ENCODE results near the gene PGAM2. TPM values are rescaled to one million over a fixed set of nuclear protein-coding genes. Genes with fewer than 3 reads are reported as not detected.

Gene PGAM2
- total RNA-seq, 1 experiment from 2014 or later = 9.7 TPM

DNA sequence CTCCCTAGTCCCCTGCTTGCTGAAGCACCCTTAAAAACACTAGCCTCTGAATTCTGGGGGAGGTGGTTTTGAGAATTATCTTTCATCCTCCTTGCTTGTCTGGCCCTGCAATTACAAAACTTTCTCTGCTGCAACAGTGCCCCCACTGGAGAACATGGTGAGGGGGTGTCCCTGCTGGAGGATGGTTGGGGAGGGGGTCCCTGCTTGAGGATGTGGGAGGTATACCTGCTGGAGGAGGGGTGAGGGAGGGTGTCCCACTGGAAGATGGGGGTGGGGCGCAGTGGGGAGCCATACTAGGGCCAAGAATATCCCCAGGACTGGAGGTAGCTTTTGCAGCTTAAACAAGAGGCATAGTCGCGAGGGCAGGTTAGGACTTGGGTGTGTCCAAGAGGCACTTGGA, 20.2 kb upstream of the PGAM2 start:
- Histone ChIP-seq H4K20me1 (ENCODE audit: insufficient read depth) (no peaks in the 10 kb centered on the region), H3K4me3 (no peak overlapping the region), H3K27ac (no peak overlapping the region), H2AFZ (no peak overlapping the region), H3K4me2 (no peak overlapping the region), H3K9me2 (ENCODE audit: insufficient read depth) (no peaks in the 10 kb centered on the region), H3K4me1 (replicated peaks; ENCODE audit: insufficient read depth) (peaks cover 20% of the 10 kb centered on the region), H3K79me2 (ENCODE audit: low read depth) (peaks cover 13% of the 10 kb centered on the region), H3K36me3 (ENCODE audit: low read depth) (peaks cover 2% of the 10 kb centered on the region; the same call in 1 of the 2 replicates), H3K27me3 (ENCODE audit: insufficient read depth, low read depth) (no peaks in the 10 kb centered on the region), H3K9me3 (ENCODE audit: insufficient read depth, low read depth) (no peaks in the 10 kb centered on the region), H3F3A (ENCODE audit: insufficient read depth, low read depth) (peaks cover 14% of the 10 kb centered on the region; the same call in 1 of the 2 replicates)
- TF ChIP-seq, protein P1, sequence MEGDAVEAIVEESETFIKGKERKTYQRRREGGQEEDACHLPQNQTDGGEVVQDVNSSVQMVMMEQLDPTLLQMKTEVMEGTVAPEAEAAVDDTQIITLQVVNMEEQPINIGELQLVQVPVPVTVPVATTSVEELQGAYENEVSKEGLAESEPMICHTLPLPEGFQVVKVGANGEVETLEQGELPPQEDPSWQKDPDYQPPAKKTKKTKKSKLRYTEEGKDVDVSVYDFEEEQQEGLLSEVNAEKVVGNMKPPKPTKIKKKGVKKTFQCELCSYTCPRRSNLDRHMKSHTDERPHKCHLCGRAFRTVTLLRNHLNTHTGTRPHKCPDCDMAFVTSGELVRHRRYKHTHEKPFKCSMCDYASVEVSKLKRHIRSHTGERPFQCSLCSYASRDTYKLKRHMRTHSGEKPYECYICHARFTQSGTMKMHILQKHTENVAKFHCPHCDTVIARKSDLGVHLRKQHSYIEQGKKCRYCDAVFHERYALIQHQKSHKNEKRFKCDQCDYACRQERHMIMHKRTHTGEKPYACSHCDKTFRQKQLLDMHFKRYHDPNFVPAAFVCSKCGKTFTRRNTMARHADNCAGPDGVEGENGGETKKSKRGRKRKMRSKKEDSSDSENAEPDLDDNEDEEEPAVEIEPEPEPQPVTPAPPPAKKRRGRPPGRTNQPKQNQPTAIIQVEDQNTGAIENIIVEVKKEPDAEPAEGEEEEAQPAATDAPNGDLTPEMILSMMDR (conservative IDR thresholded peaks at IDR 0.05) = peak; percentile 27; the same call in 1 of the 2 replicates
- TF ChIP-seq EZH2 (IDR thresholded peaks at IDR 0.05; ENCODE audit: low read depth) = no peak
- no peak for DNase-seq
- ChIA-PET CTCF (no interaction called here), POLR2A (ENCODE audit: unreplicated experiment) (no interaction called here)
- BruUV-seq (replicated peaks) = no TSS peak
- intact Hi-C loops (cut with micrococcal nuclease; ENCODE audit: unreplicated experiment) = no loop called here

DNA sequence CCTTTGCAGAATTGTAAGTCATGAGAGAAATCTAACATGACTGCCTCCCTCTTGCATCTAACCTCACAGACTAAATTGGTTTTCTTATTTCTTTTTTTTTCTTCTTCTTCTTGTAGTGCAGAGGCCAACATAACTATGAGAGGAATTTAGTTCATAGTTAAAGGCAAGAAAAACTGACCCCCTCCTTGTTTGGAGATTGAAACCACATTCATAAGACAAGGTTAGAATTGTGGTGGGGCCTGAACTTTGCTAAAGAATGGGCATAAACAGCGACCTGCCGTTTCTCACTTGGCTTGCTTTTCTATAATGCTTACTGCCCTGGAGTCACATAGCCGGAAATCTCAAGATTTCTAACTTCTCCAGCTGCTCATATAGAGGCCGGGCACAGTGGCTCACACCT, 19.3 kb upstream of the PGAM2 start:
- H3K9me2 ChIP-seq (ENCODE audit: insufficient read depth) = no peaks in the 10 kb centered on the region
- H3K27ac ChIP-seq = no peak overlapping the region
- no peak overlapping the region for H3K4me2 ChIP-seq
- H3K4me3 ChIP-seq = no peak overlapping the region
- peaks cover 19% of the 10 kb centered on the region for H3K79me2 ChIP-seq (ENCODE audit: low read depth)
- BruUV-seq (replicated peaks) = no TSS peak
- no peaks in the 10 kb centered on the region for H4K20me1 ChIP-seq (ENCODE audit: insufficient read depth)
- DNase-seq = no peak
- H2AFZ ChIP-seq = no peak overlapping the region
- ChIA-PET CTCF (no interaction called here), POLR2A (ENCODE audit: unreplicated experiment) (interaction anchor here (0.7 kb wide), 1 partner anchor 11 kb away, joined by 11 read pairs; no protein-coding TSS in a partner anchor)
- peaks cover 20% of the 10 kb centered on the region for H3K4me1 ChIP-seq (replicated peaks; ENCODE audit: insufficient read depth)
- intact Hi-C loops (cut with micrococcal nuclease; ENCODE audit: unreplicated experiment) = loop anchor here (5.0 kb wide), 1 partner anchor 98 kb away; no protein-coding TSS in a partner anchor
- TF ChIP-seq, protein P1 (conservative IDR thresholded peaks at IDR 0.05) = no peak
- no peak for TF ChIP-seq EZH2 (IDR thresholded peaks at IDR 0.05; ENCODE audit: low read depth)
- H3K27me3 ChIP-seq (ENCODE audit: insufficient read depth, low read depth) = no peaks in the 10 kb centered on the region
- no peaks in the 10 kb centered on the region for H3K9me3 ChIP-seq (ENCODE audit: insufficient read depth, low read depth)
- H3K36me3 ChIP-seq (ENCODE audit: low read depth) = peaks cover 10% of the 10 kb centered on the region; the same call in 1 of the 2 replicates
- peaks cover 14% of the 10 kb centered on the region; the same call in 1 of the 2 replicates for H3F3A ChIP-seq (ENCODE audit: insufficient read depth, low read depth)

DNA sequence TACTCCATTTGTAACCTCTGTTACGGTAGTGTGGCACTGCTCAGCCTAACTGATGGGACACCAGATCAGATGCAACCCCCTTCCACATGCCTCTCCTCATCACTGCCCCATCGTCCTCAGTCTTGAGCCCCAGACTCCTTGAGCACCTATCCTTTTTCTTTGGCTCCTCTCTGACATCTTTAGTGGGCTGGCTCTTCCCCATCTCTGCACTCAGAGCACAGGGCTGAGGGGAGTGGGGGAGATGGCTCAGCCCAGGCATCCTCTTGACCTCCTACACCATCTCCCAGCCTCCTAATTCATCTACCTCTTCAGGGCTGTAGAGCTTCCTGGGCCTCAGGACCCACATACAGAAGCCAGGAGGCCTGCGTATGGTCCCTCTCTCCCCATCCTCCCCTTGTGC, 18.4 kb upstream of the PGAM2 start:
- no peaks in the 10 kb centered on the region for H3K9me3 ChIP-seq (ENCODE audit: insufficient read depth, low read depth)
- peaks cover 14% of the 10 kb centered on the region; the same call in 1 of the 2 replicates for H3F3A ChIP-seq (ENCODE audit: insufficient read depth, low read depth)
- TF ChIP-seq, protein P1 (conservative IDR thresholded peaks at IDR 0.05) = no peak
- TF ChIP-seq EZH2 (IDR thresholded peaks at IDR 0.05; ENCODE audit: low read depth) = no peak
- peaks cover 19% of the 10 kb centered on the region for H3K79me2 ChIP-seq (ENCODE audit: low read depth)
- POLR2A ChIA-PET (ENCODE audit: unreplicated experiment) = no interaction called here
- intact Hi-C loops (cut with micrococcal nuclease; ENCODE audit: unreplicated experiment) = loop anchor here (2.0 to 5.0 kb wide), 4 partner anchors 39 to 99 kb away; partner anchors contain the start of genes DBNL and POLD2
- no TSS peak for BruUV-seq (replicated peaks)
- peaks cover 10% of the 10 kb centered on the region; the same call in 1 of the 2 replicates for H3K36me3 ChIP-seq (ENCODE audit: low read depth)
- H3K4me2 ChIP-seq = no peak overlapping the region
- no peak for DNase-seq
- no peak overlapping the region for H2AFZ ChIP-seq
- CTCF ChIA-PET = no interaction called here
- no peak overlapping the region for H3K4me3 ChIP-seq
- H3K4me1 ChIP-seq (replicated peaks; ENCODE audit: insufficient read depth) = peaks cover 15% of the 10 kb centered on the region; the same call in 1 of the 2 replicates
- no peaks in the 10 kb centered on the region for H3K9me2 ChIP-seq (ENCODE audit: insufficient read depth)
- no peaks in the 10 kb centered on the region for H4K20me1 ChIP-seq (ENCODE audit: insufficient read depth)
- H3K27me3 ChIP-seq (ENCODE audit: insufficient read depth, low read depth) = no peaks in the 10 kb centered on the region
- no peak overlapping the region for H3K27ac ChIP-seq
